Measurements from ENCODE around the gene ALDH9A1.
"Not testable (repeated sequence)": the region's sequence is repeated elsewhere in the genome, so short reads cannot be mapped to it uniquely, and the experiment has no call there.

ALDH9A1 gene

DNA sequence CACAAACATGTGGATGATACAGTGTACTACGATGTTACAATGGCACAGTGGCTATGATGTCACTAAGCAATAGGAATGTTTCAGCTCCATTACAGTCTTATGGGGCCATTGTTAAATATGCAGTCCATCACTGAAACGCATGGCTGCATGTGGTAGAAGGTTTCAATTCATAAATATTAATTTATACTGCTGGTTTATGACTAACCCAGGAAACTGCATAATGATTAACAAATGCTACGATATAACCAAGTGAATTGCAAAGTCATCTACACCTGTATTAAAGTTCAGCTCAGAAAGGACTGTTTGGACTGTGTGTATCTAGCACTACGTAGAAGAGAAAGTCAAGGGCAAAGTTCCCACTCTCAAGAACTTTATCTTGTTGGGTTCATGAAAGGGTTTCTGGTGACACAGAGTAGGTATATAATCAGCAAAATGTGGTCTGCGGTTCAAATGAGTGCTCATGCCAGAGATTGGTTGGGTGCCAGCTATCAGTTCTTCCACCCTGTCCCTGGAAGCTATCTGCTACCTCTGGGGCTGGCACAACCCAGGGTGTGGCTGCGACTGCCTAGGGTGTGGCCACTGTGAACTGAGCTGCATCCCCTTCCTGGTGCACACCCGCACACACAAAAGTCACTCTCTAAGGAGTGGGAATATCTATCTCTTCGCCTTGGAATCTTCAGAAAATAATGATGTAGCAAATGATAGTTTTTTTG is 52.6 kb downstream of the ALDH9A1 start:
- DNase-seq (ENCODE audit: insufficient read length, low spot score) (no peak), FAIRE-seq (no peak)
- TF ChIP-seq POLR2A (IDR thresholded peaks at IDR 0.05; ENCODE audit: low read depth, low read length) = no peak

DNA sequence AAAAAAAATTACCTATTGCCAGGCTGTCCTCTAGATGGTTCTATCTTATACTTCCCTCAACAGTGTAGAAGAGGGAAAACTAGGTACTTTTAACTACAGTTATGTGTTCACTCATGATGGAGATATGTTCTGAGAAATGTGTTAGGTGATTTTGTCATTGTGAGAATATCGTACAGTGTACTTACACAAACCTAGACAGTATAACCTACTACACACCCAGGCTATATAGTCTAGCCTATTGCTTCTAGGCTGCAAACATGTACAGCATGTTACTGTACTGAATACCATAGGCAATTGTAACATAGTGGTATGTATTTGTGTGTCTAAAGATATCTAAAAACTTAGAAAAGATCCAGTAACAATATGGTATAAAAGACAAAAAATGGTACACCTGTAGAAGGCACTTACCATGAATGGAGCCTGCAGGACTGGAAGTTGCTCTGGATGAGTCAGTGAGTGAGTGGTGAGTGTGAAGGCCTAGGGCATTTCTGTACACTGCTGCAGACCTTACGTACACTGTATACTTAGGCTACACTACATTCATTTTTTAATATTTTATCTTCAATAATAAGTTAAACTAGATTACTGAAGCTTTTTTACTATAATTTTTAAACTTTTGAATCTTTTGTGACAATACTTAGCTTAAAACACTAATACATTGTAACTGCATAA is 54.2 kb downstream of the ALDH9A1 start:
- DNase-seq (ENCODE audit: insufficient read length, low spot score) (no peak), FAIRE-seq (no peak)
- TF ChIP-seq POLR2A (IDR thresholded peaks at IDR 0.05; ENCODE audit: low read depth, low read length) = no peak

DNA sequence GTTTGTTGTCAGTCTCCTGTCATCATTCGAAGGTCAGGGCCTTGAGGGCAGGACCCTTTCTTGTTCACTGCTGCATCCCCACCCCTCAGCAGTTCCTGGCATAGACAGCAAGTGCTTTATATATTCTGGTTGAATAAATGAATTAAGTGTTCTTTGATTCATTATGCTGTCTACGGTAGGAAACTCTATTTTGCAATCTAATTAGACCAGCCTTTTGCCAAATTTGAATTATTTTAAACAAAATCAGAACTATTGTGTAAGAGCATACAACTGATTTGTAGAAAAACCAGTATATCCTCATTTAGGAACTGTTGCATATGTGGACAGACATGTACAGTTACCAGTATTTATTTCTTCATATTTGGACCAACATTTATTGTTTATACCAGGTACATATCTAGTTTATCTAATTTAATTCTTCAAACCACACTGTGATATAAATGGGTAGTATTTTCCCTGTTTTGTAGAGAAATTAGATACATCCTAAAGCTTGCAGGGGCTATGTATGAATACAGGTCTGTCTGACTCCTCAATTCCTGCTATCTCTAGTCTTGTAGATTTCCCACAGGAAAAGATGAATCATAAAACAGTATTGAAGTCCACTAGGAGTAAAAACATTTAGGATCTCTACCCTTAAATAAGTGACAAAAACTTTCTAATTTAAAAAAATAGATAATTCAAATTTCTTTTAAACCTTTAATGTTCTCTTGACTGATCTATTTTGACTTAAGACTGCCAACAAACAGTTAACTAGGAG is 57.0 kb downstream of the ALDH9A1 start:
- TF ChIP-seq POLR2A (IDR thresholded peaks at IDR 0.05; ENCODE audit: low read depth, low read length) = no peak
- FAIRE-seq = no peak
- DNase-seq (ENCODE audit: insufficient read length, low spot score) = no peak

DNA sequence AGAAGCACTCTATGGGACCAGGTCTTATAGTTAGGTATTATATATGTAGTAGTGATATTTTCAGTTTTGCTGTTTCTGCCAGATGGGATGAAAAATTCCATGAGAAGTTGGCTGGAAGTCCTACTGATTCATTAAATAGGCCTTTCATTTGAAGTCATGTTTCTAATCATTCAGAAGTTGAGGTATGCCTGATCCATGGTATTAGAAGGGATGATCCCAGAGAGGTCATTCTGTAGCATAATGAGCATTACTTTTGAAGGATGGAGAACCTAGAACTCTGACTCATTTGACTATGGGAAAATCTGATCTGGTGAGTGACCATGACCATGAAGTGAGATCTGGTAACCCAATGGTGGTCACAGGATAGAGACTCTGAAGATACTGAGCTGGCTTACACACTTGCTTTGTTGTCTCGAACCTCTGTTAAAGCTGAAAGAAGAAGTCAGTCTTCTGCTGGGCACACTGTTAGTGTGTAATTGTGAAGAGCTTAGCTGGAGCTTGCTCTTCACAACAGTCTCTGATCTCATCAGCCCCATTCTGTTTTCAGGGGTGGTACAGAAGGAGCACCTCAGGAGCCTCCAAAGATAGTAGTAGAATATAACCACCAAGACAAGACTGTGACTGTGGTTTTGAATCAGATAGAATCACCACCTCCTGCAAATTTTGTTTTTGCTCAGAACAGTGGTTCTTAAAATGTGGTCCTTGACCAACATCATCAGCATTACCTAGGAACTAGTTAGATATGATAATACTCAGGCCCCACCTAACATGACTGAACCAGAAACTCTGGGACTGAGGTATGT is 58.3 kb downstream of the ALDH9A1 start:
- DNase-seq (ENCODE audit: insufficient read length, low spot score) = no peak
- no peak for FAIRE-seq
- no peak for TF ChIP-seq POLR2A (IDR thresholded peaks at IDR 0.05; ENCODE audit: low read depth, low read length)

DNA sequence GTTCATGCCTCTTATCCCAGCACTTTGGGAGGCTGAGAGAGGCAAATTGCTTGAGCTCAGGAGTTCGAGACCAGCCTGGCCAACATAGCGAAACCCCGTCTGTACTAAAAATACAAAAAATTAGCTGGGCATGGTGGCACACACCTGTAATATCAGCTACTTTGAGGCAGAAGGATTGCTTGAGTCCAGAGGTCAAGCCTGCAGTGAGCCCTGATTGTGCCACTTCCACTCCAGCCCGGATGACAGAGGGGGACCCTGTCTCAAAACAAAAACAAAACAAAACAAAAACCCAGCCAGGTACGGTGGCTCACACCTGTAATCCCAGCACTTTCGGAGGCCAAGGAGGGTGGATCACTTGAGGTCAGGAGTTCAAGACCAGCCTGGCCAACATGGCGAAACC is 60.2 kb downstream of the ALDH9A1 start:
- not testable (repeated sequence) for DNase-seq (ENCODE audit: insufficient read length, low spot score); FAIRE-seq

DNA sequence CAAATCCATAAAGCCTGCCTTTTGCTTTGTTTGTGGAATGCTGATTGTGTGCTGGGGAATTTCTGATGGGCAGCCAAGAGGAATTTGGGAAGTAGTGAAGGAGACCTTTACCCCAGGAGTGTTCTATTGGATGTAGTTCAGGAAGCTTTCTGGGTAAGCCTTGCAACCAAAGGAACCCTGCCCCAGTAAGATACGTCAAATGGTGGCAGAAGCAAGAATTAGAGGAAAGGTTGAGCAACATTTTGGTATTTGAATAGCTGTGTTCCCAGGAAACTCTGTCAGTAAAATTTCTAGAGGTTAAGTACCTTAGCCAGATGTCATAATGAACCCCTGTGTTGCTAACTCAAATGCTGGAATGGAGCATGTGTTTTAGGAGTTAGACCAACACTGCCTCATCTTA is 60.9 kb downstream of the ALDH9A1 start:
- DNase-seq (ENCODE audit: insufficient read length, low spot score) = no peak
- FAIRE-seq = no peak
- no peak for TF ChIP-seq POLR2A (IDR thresholded peaks at IDR 0.05; ENCODE audit: low read depth, low read length)

DNA sequence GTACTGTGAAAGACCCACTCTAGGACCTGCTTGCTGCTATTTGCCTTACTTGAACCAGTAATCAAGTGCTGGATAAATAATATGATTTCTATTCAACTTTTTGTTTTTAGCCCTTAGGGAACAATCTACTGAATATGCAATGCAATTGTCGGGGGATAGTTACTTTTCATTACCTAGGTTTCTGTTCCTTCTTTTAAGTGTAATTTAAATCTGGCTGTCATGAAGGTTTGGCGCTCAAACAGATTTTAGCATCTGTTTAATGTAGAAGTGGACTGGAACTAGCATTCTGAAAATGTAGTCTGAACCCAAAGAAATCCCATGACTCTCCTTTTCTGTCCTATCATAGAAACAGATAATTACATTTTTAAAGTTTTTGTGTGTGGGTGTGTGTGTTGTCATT is 62.5 kb downstream of the ALDH9A1 start:
- no peak for FAIRE-seq
- DNase-seq (ENCODE audit: insufficient read length, low spot score) = no peak
- TF ChIP-seq POLR2A (IDR thresholded peaks at IDR 0.05; ENCODE audit: low read depth, low read length) = no peak

DNA sequence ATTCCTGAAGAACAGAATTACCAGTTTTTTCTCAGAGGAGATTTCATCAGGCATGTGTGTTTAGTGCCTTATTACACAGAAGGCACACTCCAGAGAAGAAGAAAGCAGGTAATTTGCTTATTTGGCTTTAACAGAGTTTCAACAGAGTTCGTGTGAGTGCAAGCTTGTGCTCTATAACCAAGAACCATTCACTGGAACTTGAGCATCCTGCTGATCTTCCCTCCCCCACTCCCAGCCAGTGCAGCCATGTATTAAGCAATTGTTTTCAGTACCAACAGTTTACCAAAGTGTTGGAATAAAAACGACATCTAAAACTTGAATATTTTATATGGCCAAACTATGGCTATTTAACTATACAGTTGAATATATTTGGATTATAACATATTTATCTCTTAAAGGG is 63.0 kb downstream of the ALDH9A1 start:
- no peak for TF ChIP-seq POLR2A (IDR thresholded peaks at IDR 0.05; ENCODE audit: low read depth, low read length)
- DNase-seq (ENCODE audit: insufficient read length, low spot score) = no peak
- no peak for FAIRE-seq

DNA sequence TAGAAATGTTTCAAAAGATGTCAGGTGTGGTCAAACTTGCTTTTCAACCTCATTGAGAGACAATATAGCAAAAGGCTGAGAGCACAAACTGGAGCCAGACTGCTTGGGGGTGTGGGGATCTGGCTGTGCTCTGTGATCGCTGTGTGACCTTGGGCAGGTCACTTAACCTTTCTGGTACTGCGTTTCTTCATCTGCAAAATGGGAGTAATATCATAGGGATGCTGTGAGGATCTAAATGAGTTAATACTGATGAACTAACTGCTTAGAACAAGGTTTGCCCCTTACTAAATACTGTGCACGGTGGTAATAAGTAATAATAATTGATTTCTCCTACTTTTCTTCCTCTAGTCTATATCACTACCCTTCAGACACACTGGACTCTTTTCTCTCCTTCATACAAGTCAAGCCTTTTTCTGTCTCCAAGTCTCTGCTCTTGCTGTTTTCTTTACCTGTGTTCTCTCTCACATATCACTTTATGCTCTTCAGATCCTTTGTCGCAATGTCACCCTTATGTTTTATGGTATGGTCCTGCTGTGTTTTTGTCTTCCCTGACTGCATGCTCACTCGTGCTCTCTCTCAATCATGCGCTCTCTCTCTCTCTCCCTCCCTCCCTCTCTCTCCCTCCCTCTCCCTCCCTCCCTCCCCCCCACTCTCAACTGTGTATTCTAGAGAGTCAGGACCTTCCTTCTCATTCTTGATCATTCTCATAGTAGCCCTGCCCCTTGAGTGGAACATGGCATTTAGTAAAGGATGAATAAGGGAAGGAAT is 64.0 kb downstream of the ALDH9A1 start:
- FAIRE-seq = no peak
- TF ChIP-seq POLR2A (IDR thresholded peaks at IDR 0.05; ENCODE audit: low read depth, low read length) = no peak

DNA sequence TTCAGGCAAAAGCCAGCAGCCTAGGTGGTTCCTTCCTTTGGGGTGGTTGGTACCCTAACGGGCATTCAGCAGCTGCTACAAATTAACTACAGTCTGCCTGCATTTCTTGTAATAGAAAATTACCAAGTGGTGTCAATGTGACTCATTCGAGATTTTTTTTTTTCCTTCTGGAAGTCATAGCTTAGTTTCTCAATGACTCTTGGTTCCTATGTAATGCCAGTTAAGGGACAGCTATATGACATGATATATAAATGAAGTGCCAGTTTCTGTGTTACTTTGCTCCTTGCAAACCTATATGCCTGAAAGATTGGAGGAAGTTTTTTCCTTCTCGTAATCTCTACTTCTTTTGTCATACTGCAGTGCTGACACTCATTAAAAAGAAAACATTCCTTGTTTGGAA is 64.7 kb downstream of the ALDH9A1 start:
- no peak for TF ChIP-seq POLR2A (IDR thresholded peaks at IDR 0.05; ENCODE audit: low read depth, low read length)
- FAIRE-seq (no peak), DNase-seq (ENCODE audit: insufficient read length, low spot score) (no peak)

More for the DNA sequence above, 64.0 kb downstream of the ALDH9A1 start:
- no peak for DNase-seq (ENCODE audit: insufficient read length, low spot score)

DNA sequence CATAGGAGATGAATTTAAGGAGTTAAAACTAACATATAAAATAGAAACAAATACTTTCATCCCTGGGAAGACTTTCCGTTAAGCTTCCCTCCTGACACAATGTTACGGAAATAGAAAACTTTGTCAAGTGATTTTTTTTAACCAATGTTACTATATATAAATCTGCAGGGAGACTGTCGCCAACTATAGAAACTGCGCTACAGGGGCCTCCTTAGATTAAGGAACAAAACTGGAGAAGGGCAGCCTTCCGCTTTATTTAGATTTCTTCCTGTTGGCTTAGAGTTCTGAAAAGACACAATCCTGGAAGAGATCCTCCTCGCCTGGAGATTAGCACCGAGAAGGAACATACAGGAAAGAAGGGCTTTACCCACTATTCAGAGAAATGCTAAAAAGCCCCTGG is 65.9 kb downstream of the ALDH9A1 start:
- no peak for DNase-seq (ENCODE audit: insufficient read length, low spot score)
- TF ChIP-seq POLR2A (IDR thresholded peaks at IDR 0.05; ENCODE audit: low read depth, low read length) = no peak
- no peak for FAIRE-seq

DNA sequence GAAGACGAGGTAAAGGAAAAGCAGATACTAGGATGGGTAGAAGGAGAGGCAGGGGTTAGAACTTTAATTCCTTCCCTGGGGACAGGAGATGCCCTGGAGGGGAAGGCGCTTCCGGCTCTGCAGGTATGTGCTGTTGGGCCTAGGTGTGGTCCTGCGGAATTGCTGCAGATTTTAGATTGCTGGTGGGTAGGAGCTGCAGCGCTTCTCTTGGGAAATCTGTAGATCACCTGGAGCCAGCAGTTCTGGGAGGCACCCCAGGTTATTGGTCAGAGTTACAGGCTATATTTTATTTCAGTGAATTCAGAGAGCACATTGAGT is 66.3 kb downstream of the ALDH9A1 start:
- no peak for DNase-seq (ENCODE audit: insufficient read length, low spot score)
- no peak for FAIRE-seq
- TF ChIP-seq POLR2A (IDR thresholded peaks at IDR 0.05; ENCODE audit: low read depth, low read length) = no peak

DNA sequence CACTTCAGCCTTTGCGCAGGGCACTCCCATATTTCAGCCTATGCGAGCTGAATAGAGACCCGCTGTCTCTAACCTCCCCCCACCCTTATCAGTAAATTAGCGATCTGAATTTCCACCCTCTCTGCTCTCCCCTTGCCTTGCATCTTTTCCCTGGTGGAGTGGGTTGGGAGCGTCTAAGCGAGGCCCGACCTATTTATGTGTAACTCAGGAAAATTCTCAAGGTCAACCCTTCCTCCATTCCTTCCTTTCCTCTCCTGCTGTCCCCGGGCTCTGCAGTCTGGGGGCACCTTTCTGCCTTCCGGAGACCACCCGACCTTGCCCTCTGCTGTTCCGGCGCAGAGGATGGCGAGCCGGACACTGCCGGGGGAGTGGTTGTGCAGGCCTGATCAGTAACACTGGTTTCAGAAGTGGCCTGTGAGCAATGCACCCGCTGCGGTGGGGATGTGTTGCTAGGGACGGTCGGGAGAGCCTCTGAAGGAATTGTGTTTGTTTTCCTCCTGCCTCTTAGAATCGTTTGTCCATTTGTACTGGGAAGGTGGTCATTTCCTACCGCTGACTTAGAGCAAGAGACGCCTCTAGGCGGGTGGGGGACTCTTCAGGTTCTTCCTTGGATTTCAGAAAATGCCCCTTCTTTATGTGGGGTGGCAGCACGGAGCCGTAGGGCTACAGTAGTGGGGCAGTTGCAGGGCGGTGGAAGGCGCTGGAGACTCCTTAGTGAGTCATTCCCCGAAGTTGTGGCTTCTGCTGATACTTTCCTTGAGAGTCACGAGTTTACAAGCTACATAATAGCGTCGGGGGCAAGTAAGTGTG is 66.8 kb downstream of the ALDH9A1 start:
- DNase-seq (ENCODE audit: insufficient read length, low spot score) = peak; percentile 43
- peak; percentile 67 for FAIRE-seq
- 0 out of 2 replicates have a peak, but pooled peaks have one; percentile 17 for TF ChIP-seq POLR2A (IDR thresholded peaks at IDR 0.05; ENCODE audit: low read depth, low read length)

All from H54 (cell line).